Naive thymus-derived CD8-positive, alpha-beta T cell (primary cell): Measurements from ENCODE around the gene ABO. TPM values are rescaled to one million over a fixed set of nuclear protein-coding genes. Genes with fewer than 3 reads are reported as not detected.
"Not testable (repeated sequence)": the region's sequence is repeated elsewhere in the genome, so short reads cannot be mapped to it uniquely, and the experiment has no call there.

Experiments
- ATAC-seq, 2 donors: fragments of 150-1000 bp; cut with Tn5 transposase in 1 of 2; sonication (Bioruptor Pico), chemical (Tn5 transposase) in 1 of 2; 1 replicate in 1 of 2; 2 replicates in 1 of 2; pipeline ENCODE4 v1.10.0; 2021; ENCODE audit warnings: mild to moderate bottlenecking in 2 of 2, moderate library complexity in 2 of 2
- POLR2A ChIA-PET: fragments of 350-600 bp; sonication (Branson Sonifier 250); formaldehyde crosslinking; loops from one replicate; lab custom pipeline; 2021; ENCODE audit warnings: antibody characterized with exemption; lab: Charles Lee
- DNase-seq, 10 donors: peaks; one replicate each; pipeline versions ENCODE4 v3.0.0 to v3.0.0-alpha.2; 2020 to 2022
- H3K27ac Mint-ChIP-seq, 10 donors: one replicate each; pipeline ENCODE4 v1.8.0; 2020 to 2022; ENCODE audit warnings: mild to moderate bottlenecking in 10 of 10, mixed read lengths in 10 of 10, moderate library complexity in 4 of 10, inconsistent platforms in 1 of 10
- H3K27me3 Mint-ChIP-seq, 5 donors: one replicate each; pipeline ENCODE4 v1.8.0; 2021 to 2022; ENCODE audit warnings: mixed read lengths in 5 of 5
- H3K36me3 Mint-ChIP-seq, 3 donors: one replicate each; pipeline ENCODE4 v1.8.0; 2020 to 2022; ENCODE audit warnings: mixed read lengths in 3 of 3, mild to moderate bottlenecking in 2 of 3, inconsistent platforms in 1 of 3
- H3K4me1 Mint-ChIP-seq, 4 donors: one replicate each; pipeline ENCODE4 v1.8.0; 2021 to 2022; ENCODE audit warnings: mixed read lengths in 4 of 4
- H3K4me3 Mint-ChIP-seq, 10 donors: one replicate each; pipeline ENCODE4 v1.8.0; 2020 to 2022; ENCODE audit warnings: mild to moderate bottlenecking in 10 of 10, mixed read lengths in 10 of 10, moderate library complexity in 6 of 10, inconsistent platforms in 1 of 10
- H3K9me3 Mint-ChIP-seq, 9 donors: one replicate each; pipeline ENCODE4 v1.8.0; 2020 to 2022; ENCODE audit warnings: mixed read lengths in 9 of 9, mild to moderate bottlenecking in 3 of 9, inconsistent platforms in 1 of 9, moderate library complexity in 1 of 9
- polyA plus RNA-seq, 3 donors: library from polyadenylated mRNA; unstranded; fragments of 300-500 nt; fragmentation: Illumina TruSeq; gene quantifications; one replicate each; pipeline ENCODE4 v1.2.3, GENCODE V29; 2021
- total RNA-seq, 8 experiments: library from RNA in 2 of 8; stranded (reverse) in 2 of 8; gene quantifications; one replicate each; pipeline ENCODE4 v1.2.3 and lab custom pipeline; 2021 to 2026

The ABO gene
- total and polyA plus RNA-seq, 5 experiments from 2014 or later = not detected

GRCh38 chr9:133305731-133306130, 30.7 kb upstream of the ABO start:
- H3K4me3 Mint-ChIP-seq = no peak overlapping the region

GRCh38 chr9:133304477-133305377, 29.7 kb upstream of the ABO start:
- Mint-ChIP-seq H3K4me3 (no peak overlapping the region), H3K4me1 (no peaks in the 10 kb centered on the region), H3K27me3 (peaks cover 8 to 28% (median 17%) of the 10 kb centered on the region in 5 donors), H3K36me3 (peaks cover 0 to 3% (median 0%) of the 10 kb centered on the region in 3 donors), H3K27ac (no peak overlapping the region), H3K9me3 (peaks cover 0 to under 1% (median 0%) of the 10 kb centered on the region in 9 donors)
- ATAC-seq (no peak), DNase-seq (no peak)
- POLR2A ChIA-PET = no interaction called here

More at GRCh38 chr9:133305731-133306130, 30.7 kb upstream of the ABO start:
- Mint-ChIP-seq H3K27ac (no peak overlapping the region), H3K4me1 (no peaks in the 10 kb centered on the region), H3K27me3 (peaks cover 10 to 31% (median 19%) of the 10 kb centered on the region in 5 donors), H3K36me3 (peaks cover 0 to 6% (median 0%) of the 10 kb centered on the region in 3 donors), H3K9me3 (peaks cover 0 to 2% (median 0%) of the 10 kb centered on the region in 9 donors)
- DNase-seq (no peak), ATAC-seq (no peak)
- POLR2A ChIA-PET = no interaction called here

- Mint-ChIP-seq H3K4me1 (no peaks in the 10 kb centered on the region), H3K4me3 (no peak overlapping the region), H3K36me3 (no peaks in the 10 kb centered on the region), H3K27me3 (peaks cover 6 to 22% (median 12%) of the 10 kb centered on the region in 5 donors), H3K9me3 (peaks cover 0 to 1% (median 0%) of the 10 kb centered on the region in 9 donors), H3K27ac (no peak overlapping the region)
- no peak for ATAC-seq
- no peak for DNase-seq
- POLR2A ChIA-PET = no interaction called here
These were observed 29.1 kb upstream of the ABO start for GRCh38 chr9:133304158-133304470.

GRCh38 chr9:133303266-133304157, 28.5 kb upstream of the ABO start:
- DNase-seq = no peak
- Mint-ChIP-seq H3K27ac (no peak overlapping the region), H3K27me3 (peaks cover 4 to 17% (median 10%) of the 10 kb centered on the region in 5 donors), H3K36me3 (no peaks in the 10 kb centered on the region), H3K4me3 (no peak overlapping the region), H3K9me3 (peaks cover 0 to 1% (median 0%) of the 10 kb centered on the region in 9 donors), H3K4me1 (no peaks in the 10 kb centered on the region)
- POLR2A ChIA-PET = no interaction called here
- ATAC-seq = no peak

GRCh38 chr9:133301253-133302230, 26.5 kb upstream of the ABO start:
- Mint-ChIP-seq H3K4me3 (no peak overlapping the region), H3K27ac (no peak overlapping the region), H3K36me3 (no peaks in the 10 kb centered on the region), H3K27me3 (peaks cover 4 to 20% (median 9%) of the 10 kb centered on the region in 5 donors), H3K9me3 (peaks cover 0 to 1% (median 0%) of the 10 kb centered on the region in 9 donors), H3K4me1 (no peaks in the 10 kb centered on the region)
- ATAC-seq (no peak), DNase-seq (peak in 1 of 10 donors; percentile 11)
- POLR2A ChIA-PET = no interaction called here

- H3K4me1 Mint-ChIP-seq, DNase-seq, ATAC-seq, H3K36me3 Mint-ChIP-seq, H3K27ac Mint-ChIP-seq, H3K4me3 Mint-ChIP-seq, H3K9me3 Mint-ChIP-seq, POLR2A ChIA-PET: not testable (repeated sequence)
- H3K27me3 Mint-ChIP-seq = peaks cover 4 to 17% (median 14%) of the 10 kb centered on the region in 5 donors
These were observed 25.0 kb upstream of the ABO start for GRCh38 chr9:133299996-133300395.

GRCh38 chr9:133294257-133294656, 19.3 kb upstream of the ABO start:
- Mint-ChIP-seq H3K9me3 (peaks cover 4 to 43% (median 18%) of the 10 kb centered on the region in 9 donors), H3K4me1 (no peaks in the 10 kb centered on the region), H3K27ac (no peak overlapping the region), H3K36me3 (peaks cover 0 to 33% (median 28%) of the 10 kb centered on the region in 3 donors), H3K27me3 (peaks cover 12 to 38% (median 26%) of the 10 kb centered on the region in 5 donors), H3K4me3 (no peak overlapping the region)
- no peak for DNase-seq
- ATAC-seq = no peak
- POLR2A ChIA-PET = no interaction called here

- H3K9me3 Mint-ChIP-seq = peaks cover 4 to 53% (median 18%) of the 10 kb centered on the region in 9 donors
- no peak overlapping the region for H3K4me3 Mint-ChIP-seq
- DNase-seq (no peak), ATAC-seq (no peak)
- no peak overlapping the region for H3K27ac Mint-ChIP-seq
- peaks cover 10 to 22% (median 18%) of the 10 kb centered on the region in 5 donors for H3K27me3 Mint-ChIP-seq
- H3K36me3 Mint-ChIP-seq = peaks cover 0 to 39% (median 29%) of the 10 kb centered on the region in 3 donors
- H3K4me1 Mint-ChIP-seq = no peaks in the 10 kb centered on the region
- POLR2A ChIA-PET = no interaction called here
These were observed 15.8 kb upstream of the ABO start for GRCh38 chr9:133290751-133291302.

GRCh38 chr9:133286523-133286922, 11.5 kb upstream of the ABO start:
- H3K36me3 Mint-ChIP-seq = peaks cover 0 to 20% (median 15%) of the 10 kb centered on the region in 3 donors
- POLR2A ChIA-PET = no interaction called here
- no peaks in the 10 kb centered on the region for H3K27me3 Mint-ChIP-seq
- H3K9me3 Mint-ChIP-seq = peaks cover 0 to 31% (median 14%) of the 10 kb centered on the region in 9 donors
- ATAC-seq (no peak), DNase-seq (no peak)
- H3K4me3 Mint-ChIP-seq = no peak overlapping the region
- peak overlapping the region in 1 of 10 donors; percentile 24 for H3K27ac Mint-ChIP-seq
- no peaks in the 10 kb centered on the region for H3K4me1 Mint-ChIP-seq

- Mint-ChIP-seq H3K36me3 (peaks cover 0 to 11% (median 8%) of the 10 kb centered on the region in 3 donors), H3K9me3 (peaks cover 0 to 19% (median 5%) of the 10 kb centered on the region in 9 donors), H3K4me1 (no peaks in the 10 kb centered on the region), H3K27me3 (peaks cover 0 to 7% (median 3%) of the 10 kb centered on the region in 5 donors), H3K27ac (no peak overlapping the region), H3K4me3 (no peak overlapping the region)
- DNase-seq = no peak
- POLR2A ChIA-PET = no interaction called here
- ATAC-seq = no peak
These were observed 10.3 kb upstream of the ABO start for GRCh38 chr9:133285252-133285775.

GRCh38 chr9:133284362-133284761, 9.4 kb upstream of the ABO start:
- Mint-ChIP-seq H3K4me1 (no peaks in the 10 kb centered on the region), H3K27me3 (peaks cover under 1 to 16% (median 9%) of the 10 kb centered on the region in 5 donors), H3K36me3 (peaks cover 0 to 5% (median 2%) of the 10 kb centered on the region in 3 donors), H3K9me3 (peaks cover 0 to 10% (median 0%) of the 10 kb centered on the region in 9 donors), H3K4me3 (no peak overlapping the region), H3K27ac (no peak overlapping the region)
- POLR2A ChIA-PET = no interaction called here
- DNase-seq = no peak
- ATAC-seq = no peak
